HG03064 (cell line): Measurements from ENCODE around the gene TAF1L.

Experiments used
- ATAC-seq: cut with Tn5 transposase; IDR thresholded peaks from one replicate; pipeline ENCODE4 v1.9.1; 2021; ENCODE audit warnings: low read depth; ENCODE audit not compliant: unreplicated experiment

Gene TAF1L

GRCh38 chr9:32590476-32590875 lies 45.0 kb downstream of the TAF1L start:
- no peak for ATAC-seq

- no peak for ATAC-seq
Measured at GRCh38 chr9:32589083-32589723, 46.3 kb downstream of the TAF1L start.

GRCh38 chr9:32587901-32588300 lies 47.6 kb downstream of the TAF1L start:
- no peak for ATAC-seq

- no peak for ATAC-seq
Measured at GRCh38 chr9:32584784-32585183, 50.7 kb downstream of the TAF1L start.

GRCh38 chr9:32581512-32582143 lies 53.8 kb downstream of the TAF1L start:
- ATAC-seq, result no peak

GRCh38 chr9:32580631-32581300 lies 54.7 kb downstream of the TAF1L start:
- ATAC-seq, result no peak

- ATAC-seq, result no peak
Measured at GRCh38 chr9:32579706-32580331, 55.6 kb downstream of the TAF1L start.
